Naive thymus-derived CD4-positive, alpha-beta T cell (primary cell): ENCODE results near the gene FOXQ1. TPM values are rescaled to one million over a fixed set of nuclear protein-coding genes. Genes with fewer than 3 reads are reported as not detected.

Experiments
- ATAC-seq: fragments of 150-1000 bp; cut with Tn5 transposase; 2 replicates; pipeline ENCODE4 v1.10.0; 2021; ENCODE audit warnings: mild to moderate bottlenecking, moderate library complexity
- CTCF ChIA-PET: fragments of 350-600 bp; sonication (Branson Sonifier 250); formaldehyde crosslinking; loops from one replicate; lab custom pipeline; 2021; ENCODE audit warnings: antibody characterized with exemption; lab: Charles Lee
- POLR2A ChIA-PET: fragments of 350-600 bp; sonication (Branson Sonifier 250); formaldehyde crosslinking; loops from one replicate; lab custom pipeline; 2021; ENCODE audit warnings: antibody characterized with exemption, inconsistent platforms; lab: Charles Lee
- DNase-seq, 9 donors: peaks; one replicate each; pipeline versions ENCODE4 v3.0.0 to v3.0.0-alpha.2; 2020 to 2022; ENCODE audit warnings: mixed read lengths in 1 of 9
- H3K27ac ChIP-seq: one replicate; pipeline ENCODE4 v1.7.0; 2013; ENCODE audit warnings: mild to moderate bottlenecking, low read depth, low read length, moderate library complexity
- H3K27me3 ChIP-seq, 2 donors: one replicate each; pipeline ENCODE4 v1.7.0; 2013; ENCODE audit warnings: low read length in 2 of 2, mild to moderate bottlenecking in 2 of 2, moderate library complexity in 2 of 2; ENCODE audit not compliant: control insufficient read depth in 2 of 2, insufficient read depth in 2 of 2
- H3K36me3 ChIP-seq, 3 experiments: 1 replicate in 2 of 3; 2 replicates in 1 of 3; pipeline ENCODE4 v1.7.0; 2013; ENCODE audit warnings: low read length in 3 of 3, mild to moderate bottlenecking in 3 of 3, moderate library complexity in 1 of 3; ENCODE audit not compliant: insufficient read depth in 3 of 3, control insufficient read depth in 2 of 3
- H3K4me1 ChIP-seq, 2 donors: one replicate each; pipeline ENCODE4 v1.7.0; 2013; ENCODE audit warnings: low read length in 2 of 2, mild to moderate bottlenecking in 2 of 2, moderate library complexity in 1 of 2; ENCODE audit not compliant: control insufficient read depth in 2 of 2, insufficient read depth in 2 of 2
- H3K4me3 ChIP-seq: 2 replicates; pipeline ENCODE4 v1.7.0; 2013; ENCODE audit warnings: mild to moderate bottlenecking, low read length
- H3K9me3 ChIP-seq, 3 experiments: 1 replicate in 2 of 3; 2 replicates in 1 of 3; pipeline ENCODE4 v1.7.0; 2013; ENCODE audit warnings: low read length in 3 of 3; ENCODE audit not compliant: control insufficient read depth in 2 of 3
- H3K27ac Mint-ChIP-seq, 9 donors: one replicate each; pipeline ENCODE4 v1.8.0; 2020 to 2022; ENCODE audit warnings: mixed read lengths in 9 of 9, mild to moderate bottlenecking in 8 of 9, moderate library complexity in 5 of 9, inconsistent platforms in 2 of 9
- H3K27me3 Mint-ChIP-seq, 5 donors: one replicate each; pipeline ENCODE4 v1.8.0; 2021 to 2022; ENCODE audit warnings: mixed read lengths in 5 of 5, mild to moderate bottlenecking in 1 of 5
- H3K36me3 Mint-ChIP-seq, 5 donors: one replicate each; pipeline ENCODE4 v1.8.0; 2020 to 2022; ENCODE audit warnings: mixed read lengths in 5 of 5, mild to moderate bottlenecking in 3 of 5, inconsistent platforms in 1 of 5
- H3K4me1 Mint-ChIP-seq, 7 donors: one replicate each; pipeline ENCODE4 v1.8.0; 2020 to 2022; ENCODE audit warnings: mixed read lengths in 7 of 7, mild to moderate bottlenecking in 3 of 7, inconsistent platforms in 1 of 7
- H3K4me3 Mint-ChIP-seq, 10 donors: one replicate each; pipeline ENCODE4 v1.8.0; 2020 to 2022; ENCODE audit warnings: mild to moderate bottlenecking in 10 of 10, mixed read lengths in 10 of 10, moderate library complexity in 6 of 10, inconsistent platforms in 2 of 10
- H3K9me3 Mint-ChIP-seq, 11 donors: one replicate each; pipeline ENCODE4 v1.8.0; 2020 to 2022; ENCODE audit warnings: mixed read lengths in 11 of 11, mild to moderate bottlenecking in 4 of 11, inconsistent platforms in 1 of 11, moderate library complexity in 1 of 11
- intact Hi-C, 2 donors: fragments of 100-400 bp; cut with micrococcal nuclease; formaldehyde crosslinking; loops; one replicate each; pipeline ENCODE4 v1.15.1; 2023
- polyA plus RNA-seq, 2 donors: library from polyadenylated mRNA; unstranded; fragments of 300-500 nt; fragmentation: Illumina TruSeq; gene quantifications; one replicate each; pipeline ENCODE4 v1.2.3, GENCODE V29; 2021
- total RNA-seq, 6 experiments: library from RNA in 5 of 6; stranded (reverse) in 5 of 6; gene quantifications; 1 replicate in 5 of 6; 2 replicates in 1 of 6; pipeline ENCODE4 v1.2.3 and lab custom pipeline; 2021 to 2026

The FOXQ1 gene
- total and polyA plus RNA-seq, 7 experiments from 2014 or later: not detected

DNA sequence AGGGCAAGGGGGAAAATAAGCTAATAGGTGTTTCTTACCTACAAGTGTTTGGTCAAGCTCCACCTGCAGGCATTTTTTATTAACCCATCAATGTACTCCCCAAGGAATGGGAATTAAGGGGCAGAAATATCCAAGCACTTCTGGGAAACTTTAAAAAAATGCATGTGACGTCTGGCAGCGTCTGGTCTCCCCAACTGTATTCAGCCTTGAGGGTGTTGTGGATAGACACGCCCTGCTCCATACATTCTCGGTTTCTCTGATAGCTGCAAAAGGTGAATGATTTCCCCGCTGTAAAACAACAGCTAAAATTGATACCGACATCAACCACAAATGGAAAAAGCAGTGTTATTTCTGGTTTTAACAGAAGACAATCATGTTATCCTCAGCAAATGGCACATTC is 2.5 kb upstream of the FOXQ1 start:
- Histone ChIP-seq H3K9me3 (peaks cover 0 to 3% (median 0%) of the 10 kb centered on the region in 3 experiments), H3K4me1 (no peaks in the 10 kb centered on the region), H3K36me3 (no peaks in the 10 kb centered on the region), H3K27me3 (peaks cover 0 to 7% of the 10 kb centered on the region in 2 donors), H3K27ac (no peak overlapping the region), H3K4me3 (no peak overlapping the region)
- Mint-ChIP-seq H3K27ac (no peak overlapping the region), H3K4me1 (peaks cover 10 to 23% (median 18%) of the 10 kb centered on the region in 7 donors), H3K4me3 (no peak overlapping the region), H3K9me3 (peaks cover 0 to 25% (median 5%) of the 10 kb centered on the region in 11 donors), H3K27me3 (peaks cover 58 to 72% (median 67%) of the 10 kb centered on the region in 5 donors), H3K36me3 (peaks cover 0 to 5% (median 0%) of the 10 kb centered on the region in 5 donors)
- intact Hi-C loops: no loop called here
- no peak for DNase-seq
- ChIA-PET CTCF (no interaction called here), POLR2A (no interaction called here)
- ATAC-seq: no peak

DNA sequence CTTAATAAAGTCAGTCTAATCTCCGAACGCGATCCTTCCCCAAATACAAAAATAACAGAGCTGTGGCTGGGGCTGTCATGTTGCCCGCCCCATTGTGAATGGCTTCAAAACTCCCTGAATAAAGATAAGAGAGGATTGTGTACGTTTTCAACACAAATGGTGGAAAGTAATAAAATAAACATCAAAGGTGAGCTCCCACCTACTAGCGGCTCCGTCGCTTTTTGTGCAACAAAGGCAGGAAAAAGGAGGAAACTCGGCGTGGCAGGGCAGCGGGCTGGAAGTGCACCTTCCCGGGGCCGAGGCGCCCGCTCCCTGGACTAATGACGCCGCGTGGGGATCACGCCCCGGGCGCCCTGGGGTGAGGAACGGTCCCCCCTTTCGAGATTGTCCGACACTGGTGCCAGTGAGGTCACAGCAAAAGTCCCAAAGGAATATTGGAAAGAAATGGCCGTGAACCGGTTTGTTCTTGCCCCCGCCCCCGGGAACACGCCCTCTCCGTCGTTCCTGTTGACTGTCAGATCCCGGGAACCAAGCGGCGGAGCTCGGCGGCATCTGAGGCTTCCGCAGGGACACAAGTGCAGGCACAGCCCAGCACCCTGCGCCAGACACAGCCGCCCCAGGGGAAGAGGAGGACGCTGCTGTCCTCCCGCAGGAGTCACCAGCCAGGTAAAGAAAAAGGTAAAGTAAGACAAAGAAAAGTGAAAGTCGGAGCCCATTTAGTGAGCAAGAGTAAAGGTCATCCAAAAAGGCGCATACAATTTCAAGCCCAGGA is 1.1 kb upstream of the FOXQ1 start:
- peaks cover 7 to 8% of the 10 kb centered on the region in 2 donors for H3K27me3 ChIP-seq
- intact Hi-C loops: loop anchor here in 1 of 2 donors (5.0 kb wide), 2 partner anchors 301 to 514 kb away; no protein-coding TSS in a partner anchor
- H3K27ac ChIP-seq: no peak overlapping the region
- Mint-ChIP-seq H3K4me3 (peak overlapping the region; percentile 25 to 84 (median 73)), H3K27me3 (peaks cover 60 to 81% (median 72%) of the 10 kb centered on the region in 5 donors), H3K4me1 (peaks cover 17 to 34% (median 27%) of the 10 kb centered on the region in 7 donors), H3K9me3 (peaks cover 0 to 13% (median 3%) of the 10 kb centered on the region in 11 donors), H3K27ac (peak overlapping the region in 1 of 9 donors; percentile 66), H3K36me3 (peaks cover 0 to 5% (median 0%) of the 10 kb centered on the region in 5 donors)
- ChIA-PET CTCF (no interaction called here), POLR2A (no interaction called here)
- peaks cover 0 to 3% (median 0%) of the 10 kb centered on the region in 3 experiments for H3K9me3 ChIP-seq
- ATAC-seq (no peak), DNase-seq (no peak)
- no peaks in the 10 kb centered on the region for H3K4me1 ChIP-seq
- H3K4me3 ChIP-seq: no peak overlapping the region
- no peaks in the 10 kb centered on the region for H3K36me3 ChIP-seq

DNA sequence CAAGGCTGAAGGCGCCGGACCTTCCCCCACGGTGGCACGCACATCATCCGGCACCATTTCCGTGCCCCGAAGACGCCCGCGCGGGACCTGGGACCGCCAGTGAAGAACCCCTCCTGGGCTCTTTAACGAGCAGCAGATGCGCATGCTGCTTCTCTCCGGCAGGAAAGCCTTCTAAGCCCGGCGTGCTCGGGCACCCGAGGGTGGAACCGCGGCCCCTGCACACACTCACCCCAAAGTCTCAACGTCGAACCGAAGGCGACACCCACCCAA is 240 bp downstream of the FOXQ1 start:
- Histone ChIP-seq H3K4me1 (no peaks in the 10 kb centered on the region), H3K4me3 (no peak overlapping the region), H3K9me3 (no peaks in the 10 kb centered on the region), H3K27ac (no peak overlapping the region), H3K36me3 (no peaks in the 10 kb centered on the region), H3K27me3 (peaks cover 7 to 8% of the 10 kb centered on the region in 2 donors)
- peaks cover 0 to 4% (median 0%) of the 10 kb centered on the region in 11 donors for H3K9me3 Mint-ChIP-seq
- intact Hi-C loops: loop anchor here in 1 of 2 donors (5.0 kb wide), 2 partner anchors 300 to 515 kb away; no protein-coding TSS in a partner anchor
- DNase-seq (no peak), ATAC-seq (no peak)
- H3K36me3 Mint-ChIP-seq: peaks cover 0 to 5% (median 0%) of the 10 kb centered on the region in 5 donors
- peaks cover 21 to 40% (median 32%) of the 10 kb centered on the region in 7 donors for H3K4me1 Mint-ChIP-seq
- peak overlapping the region in 1 of 9 donors; percentile 78 for H3K27ac Mint-ChIP-seq
- H3K27me3 Mint-ChIP-seq: peaks cover 65 to 74% (median 68%) of the 10 kb centered on the region in 5 donors
- POLR2A ChIA-PET: no interaction called here
- CTCF ChIA-PET: no interaction called here
- H3K4me3 Mint-ChIP-seq: peak overlapping the region in 8 of 10 donors; percentile 21 to 79 (median 64)

DNA sequence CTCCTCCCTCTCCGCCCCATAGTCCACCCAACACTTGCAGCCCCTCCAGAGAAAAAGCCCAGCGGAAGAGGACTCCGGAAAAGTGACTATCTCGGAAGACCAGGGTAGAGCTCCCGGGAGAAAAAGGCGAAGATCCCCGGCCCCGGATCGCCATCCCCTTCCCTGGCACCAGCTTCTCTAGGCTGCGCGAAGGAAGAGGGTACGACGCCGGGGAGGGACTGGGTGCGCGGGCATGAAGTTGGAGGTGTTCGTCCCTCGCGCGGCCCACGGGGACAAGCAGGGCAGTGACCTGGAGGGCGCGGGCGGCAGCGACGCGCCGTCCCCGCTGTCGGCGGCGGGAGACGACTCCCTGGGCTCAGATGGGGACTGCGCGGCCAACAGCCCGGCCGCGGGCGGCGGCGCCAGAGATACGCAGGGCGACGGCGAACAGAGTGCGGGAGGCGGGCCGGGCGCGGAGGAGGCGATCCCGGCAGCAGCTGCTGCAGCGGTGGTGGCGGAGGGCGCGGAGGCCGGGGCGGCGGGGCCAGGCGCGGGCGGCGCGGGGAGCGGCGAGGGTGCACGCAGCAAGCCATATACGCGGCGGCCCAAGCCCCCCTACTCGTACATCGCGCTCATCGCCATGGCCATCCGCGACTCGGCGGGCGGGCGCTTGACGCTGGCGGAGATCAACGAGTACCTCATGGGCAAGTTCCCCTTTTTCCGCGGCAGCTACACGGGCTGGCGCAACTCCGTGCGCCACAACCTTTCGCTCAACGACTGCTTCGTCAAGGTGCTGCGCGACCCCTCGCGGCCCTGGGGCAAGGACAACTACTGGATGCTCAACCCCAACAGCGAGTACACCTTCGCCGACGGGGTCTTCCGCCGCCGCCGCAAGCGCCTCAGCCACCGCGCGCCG is 822 bp downstream of the FOXQ1 start:
- intact Hi-C loops: loop anchor here in 1 of 2 donors (5.0 kb wide), 2 partner anchors 300 to 515 kb away; no protein-coding TSS in a partner anchor
- peaks cover 61 to 71% (median 66%) of the 10 kb centered on the region in 5 donors for H3K27me3 Mint-ChIP-seq
- peaks cover 0 to 5% (median 0%) of the 10 kb centered on the region in 5 donors for H3K36me3 Mint-ChIP-seq
- no peak overlapping the region for H3K27ac ChIP-seq
- H3K4me3 ChIP-seq: no peak overlapping the region
- H3K4me1 ChIP-seq: no peaks in the 10 kb centered on the region
- H3K9me3 Mint-ChIP-seq: peaks cover 0 to 5% (median 0%) of the 10 kb centered on the region in 11 donors
- peak overlapping the region in 8 of 10 donors; percentile 21 to 79 (median 64) for H3K4me3 Mint-ChIP-seq
- no peaks in the 10 kb centered on the region for H3K36me3 ChIP-seq
- DNase-seq: peak in 1 of 9 donors; percentile 24
- peak overlapping the region in 1 of 9 donors; percentile 78 for H3K27ac Mint-ChIP-seq
- CTCF ChIA-PET: no interaction called here
- no peaks in the 10 kb centered on the region for H3K9me3 ChIP-seq
- peaks cover 21 to 40% (median 32%) of the 10 kb centered on the region in 7 donors for H3K4me1 Mint-ChIP-seq
- ATAC-seq: peak; percentile 34
- POLR2A ChIA-PET: no interaction called here
- H3K27me3 ChIP-seq: peaks cover 7 to 8% of the 10 kb centered on the region in 2 donors

DNA sequence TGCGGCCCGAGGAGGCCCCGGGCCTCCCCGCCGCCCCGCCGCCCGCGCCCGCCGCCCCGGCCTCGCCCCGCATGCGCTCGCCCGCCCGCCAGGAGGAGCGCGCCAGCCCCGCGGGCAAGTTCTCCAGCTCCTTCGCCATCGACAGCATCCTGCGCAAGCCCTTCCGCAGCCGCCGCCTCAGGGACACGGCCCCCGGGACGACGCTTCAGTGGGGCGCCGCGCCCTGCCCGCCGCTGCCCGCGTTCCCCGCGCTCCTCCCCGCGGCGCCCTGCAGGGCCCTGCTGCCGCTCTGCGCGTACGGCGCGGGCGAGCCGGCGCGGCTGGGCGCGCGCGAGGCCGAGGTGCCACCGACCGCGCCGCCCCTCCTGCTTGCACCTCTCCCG is 1.5 kb downstream of the FOXQ1 start:
- Histone ChIP-seq H3K27me3 (peaks cover 7 to 8% of the 10 kb centered on the region in 2 donors), H3K27ac (no peak overlapping the region), H3K9me3 (no peaks in the 10 kb centered on the region), H3K4me1 (no peaks in the 10 kb centered on the region), H3K4me3 (no peak overlapping the region), H3K36me3 (no peaks in the 10 kb centered on the region)
- ATAC-seq: peak; percentile 15
- Mint-ChIP-seq H3K9me3 (peaks cover 0 to 11% (median 2%) of the 10 kb centered on the region in 11 donors), H3K4me3 (no peak overlapping the region), H3K27ac (no peak overlapping the region), H3K36me3 (peaks cover 0 to 6% (median 2%) of the 10 kb centered on the region in 5 donors), H3K27me3 (peaks cover 60 to 71% (median 66%) of the 10 kb centered on the region in 5 donors), H3K4me1 (peaks cover 21 to 45% (median 32%) of the 10 kb centered on the region in 7 donors)
- POLR2A ChIA-PET: no interaction called here
- CTCF ChIA-PET: no interaction called here
- intact Hi-C loops: loop anchor here in 1 of 2 donors (5.0 kb wide), 2 partner anchors 299 to 516 kb away; no protein-coding TSS in a partner anchor
- DNase-seq: no peak

DNA sequence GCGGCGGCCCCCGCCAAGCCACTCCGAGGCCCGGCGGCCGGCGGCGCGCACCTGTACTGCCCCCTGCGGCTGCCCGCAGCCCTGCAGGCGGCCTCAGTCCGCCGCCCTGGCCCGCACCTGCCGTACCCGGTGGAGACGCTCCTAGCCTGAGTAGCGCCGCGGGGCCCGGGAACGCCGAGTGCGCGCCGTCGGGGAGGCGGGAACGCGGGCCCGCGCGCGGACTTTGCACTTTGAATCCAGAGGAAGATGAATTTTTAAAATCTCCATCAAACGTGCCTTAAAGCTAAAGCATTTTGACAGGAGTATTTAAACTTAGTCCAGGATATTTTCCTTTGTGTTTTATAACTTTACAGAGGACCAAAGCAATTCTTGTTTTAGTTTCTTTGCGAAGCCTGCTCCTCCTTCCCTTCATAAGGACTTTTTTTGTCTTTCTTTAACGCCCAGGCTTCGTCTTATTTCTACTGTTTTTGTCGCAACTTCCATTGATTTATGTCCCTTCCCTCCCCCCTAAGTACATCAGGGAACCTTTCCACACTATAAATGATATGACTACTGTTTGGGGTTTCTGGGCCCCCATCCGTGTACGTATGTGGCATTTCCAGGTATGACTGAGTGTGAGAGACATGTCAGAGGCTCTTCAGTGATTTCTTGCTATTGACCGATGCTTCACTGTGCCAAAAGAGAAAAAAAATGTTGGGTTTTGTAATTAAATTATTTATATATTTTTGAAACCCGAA is 2.0 kb downstream of the FOXQ1 start:
- Mint-ChIP-seq H3K36me3 (peaks cover 0 to 8% (median 2%) of the 10 kb centered on the region in 5 donors), H3K9me3 (peaks cover 0 to 13% (median 4%) of the 10 kb centered on the region in 11 donors), H3K27me3 (peaks cover 56 to 67% (median 62%) of the 10 kb centered on the region in 5 donors), H3K27ac (peak overlapping the region in 1 of 9 donors; percentile 69), H3K4me1 (peaks cover 21 to 45% (median 32%) of the 10 kb centered on the region in 7 donors), H3K4me3 (peak overlapping the region; percentile 12 to 79 (median 51))
- no peaks in the 10 kb centered on the region for H3K4me1 ChIP-seq
- H3K9me3 ChIP-seq: no peaks in the 10 kb centered on the region
- H3K27ac ChIP-seq: no peak overlapping the region
- intact Hi-C loops: loop anchor here in 1 of 2 donors (2.0 to 5.0 kb wide), 3 partner anchors 79 to 517 kb away; no protein-coding TSS in a partner anchor
- ChIA-PET CTCF (no interaction called here), POLR2A (no interaction called here)
- H3K4me3 ChIP-seq: no peak overlapping the region
- H3K27me3 ChIP-seq: peaks cover 7 to 8% of the 10 kb centered on the region in 2 donors
- ATAC-seq (peak; percentile 31), DNase-seq (peak in 1 of 9 donors; percentile 25)
- no peaks in the 10 kb centered on the region for H3K36me3 ChIP-seq
